CD8-positive, alpha-beta memory T cell (primary cell): ENCODE results near the gene ESRRB. TPM values are rescaled to one million over a fixed set of nuclear protein-coding genes. Genes with fewer than 3 reads are reported as not detected.

Experiments used
- CTCF ChIA-PET: fragments of 350-600 bp; sonication (Branson Sonifier 250); formaldehyde crosslinking; loops from one replicate; lab custom pipeline; 2021; ENCODE audit warnings: antibody characterized with exemption; lab: Charles Lee
- POLR2A ChIA-PET: fragments of 350-600 bp; sonication (Branson Sonifier 250); formaldehyde crosslinking; loops from one replicate; lab custom pipeline; 2021; ENCODE audit warnings: antibody characterized with exemption; lab: Charles Lee
- DNase-seq, 5 donors: peaks; one replicate each; pipeline versions ENCODE4 v3.0.0 to v3.0.0-alpha.2; 2020 to 2022; ENCODE audit warnings: mixed read lengths in 1 of 5
- H3K27ac ChIP-seq: one replicate; pipeline ENCODE4 v1.7.0; 2013; ENCODE audit warnings: low read depth, mild to moderate bottlenecking, low read length, moderate library complexity
- H3K27me3 ChIP-seq: 2 replicates; pipeline ENCODE4 v1.7.0; 2013; ENCODE audit warnings: low read length, mild to moderate bottlenecking; ENCODE audit not compliant: insufficient read depth, poor library complexity, severe bottlenecking
- H3K36me3 ChIP-seq: 2 replicates; pipeline ENCODE4 v1.7.0; 2013; ENCODE audit warnings: mild to moderate bottlenecking, low read length, moderate library complexity; ENCODE audit not compliant: insufficient read depth
- H3K4me1 ChIP-seq: 2 replicates; pipeline ENCODE4 v1.7.0; 2013; ENCODE audit warnings: mild to moderate bottlenecking, low read length, moderate library complexity; ENCODE audit not compliant: insufficient read depth
- H3K4me3 ChIP-seq: 2 replicates; pipeline ENCODE4 v1.7.0; 2013; ENCODE audit warnings: mild to moderate bottlenecking, low read length
- H3K9me3 ChIP-seq: 2 replicates; pipeline ENCODE4 v1.7.0; 2013; ENCODE audit warnings: mild to moderate bottlenecking, low read length
- H3K27ac Mint-ChIP-seq, 8 donors: one replicate each; pipeline ENCODE4 v1.8.0; 2020 to 2021; ENCODE audit warnings: mixed read lengths in 8 of 8, mild to moderate bottlenecking in 6 of 8, inconsistent platforms in 3 of 8, moderate library complexity in 3 of 8
- H3K27me3 Mint-ChIP-seq, 2 donors: one replicate each; pipeline ENCODE4 v1.8.0; 2020 to 2021; ENCODE audit warnings: mixed read lengths in 2 of 2, mild to moderate bottlenecking in 1 of 2, moderate library complexity in 1 of 2
- H3K36me3 Mint-ChIP-seq, 3 donors: one replicate each; pipeline ENCODE4 v1.8.0; 2020 to 2021; ENCODE audit warnings: mixed read lengths in 3 of 3, inconsistent platforms in 1 of 3, mild to moderate bottlenecking in 1 of 3
- H3K4me1 Mint-ChIP-seq, 3 donors: one replicate each; pipeline ENCODE4 v1.8.0; 2020 to 2021; ENCODE audit warnings: mixed read lengths in 3 of 3, inconsistent platforms in 1 of 3, mild to moderate bottlenecking in 1 of 3
- H3K4me3 Mint-ChIP-seq, 7 donors: one replicate each; pipeline ENCODE4 v1.8.0; 2020 to 2021; ENCODE audit warnings: mixed read lengths in 7 of 7, mild to moderate bottlenecking in 6 of 7, moderate library complexity in 4 of 7, inconsistent platforms in 2 of 7
- H3K9me3 Mint-ChIP-seq, 5 donors: one replicate each; pipeline ENCODE4 v1.8.0; 2020 to 2022; ENCODE audit warnings: mixed read lengths in 5 of 5, mild to moderate bottlenecking in 3 of 5, moderate library complexity in 2 of 5, inconsistent platforms in 1 of 5
- polyA plus RNA-seq: library from polyadenylated mRNA; unstranded; fragments of 300-500 nt; fragmentation: Illumina TruSeq; gene quantifications from one replicate; pipeline ENCODE4 v1.2.3, GENCODE V29; 2021
- total RNA-seq, 2 experiments: library from RNA; stranded (reverse); gene quantifications; one replicate each; pipeline ENCODE4 v1.2.3, GENCODE V29; 2021

ESRRB gene
- total and polyA plus RNA-seq, 3 experiments from 2014 or later, result not detected

DNA sequence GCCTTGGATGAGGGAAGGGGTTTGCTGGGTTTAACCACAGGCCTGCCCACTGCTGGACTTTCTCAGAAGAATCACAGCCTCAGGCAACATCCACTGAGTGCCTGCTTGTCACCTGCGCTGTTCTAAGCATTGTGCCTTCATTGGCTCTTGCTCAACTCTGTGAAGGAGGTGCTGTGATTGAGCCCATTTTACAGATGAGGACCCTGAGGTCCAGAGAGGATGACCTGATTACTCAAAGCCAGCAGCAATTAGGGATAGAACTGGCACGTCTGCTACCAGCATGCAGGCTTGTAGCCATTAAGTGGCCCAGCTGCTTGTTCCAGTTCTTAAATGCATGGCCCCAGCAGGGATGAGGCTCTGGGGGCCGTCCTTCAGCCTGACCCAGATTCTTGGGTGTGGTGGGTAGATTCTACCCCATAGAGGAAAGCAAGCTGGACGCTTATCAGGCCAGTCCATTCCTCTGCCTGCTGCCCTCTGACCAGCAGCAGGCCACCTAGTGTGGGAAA is 54.6 kb downstream of the ESRRB start:
- no peaks in the 10 kb centered on the region for H3K9me3 ChIP-seq
- Mint-ChIP-seq H3K27ac (no peak overlapping the region), H3K4me1 (no peaks in the 10 kb centered on the region), H3K36me3 (no peaks in the 10 kb centered on the region), H3K4me3 (no peak overlapping the region), H3K9me3 (peaks cover 0 to 6% (median 0%) of the 10 kb centered on the region in 5 donors), H3K27me3 (peaks cover 12 to 32% of the 10 kb centered on the region in 2 donors)
- H3K27ac ChIP-seq, result no peak overlapping the region
- H3K4me1 ChIP-seq, result no peaks in the 10 kb centered on the region
- no peaks in the 10 kb centered on the region for H3K36me3 ChIP-seq
- CTCF ChIA-PET, result no interaction called here
- DNase-seq, result no peak
- H3K4me3 ChIP-seq, result no peak overlapping the region
- POLR2A ChIA-PET, result no interaction called here
- H3K27me3 ChIP-seq, result no peaks in the 10 kb centered on the region

GRCh38 chr14:76431538-76431937 is 55.6 kb downstream of the ESRRB start:
- Histone ChIP-seq H3K36me3 (no peaks in the 10 kb centered on the region), H3K27me3 (no peaks in the 10 kb centered on the region), H3K9me3 (no peaks in the 10 kb centered on the region), H3K27ac (no peak overlapping the region), H3K4me3 (no peak overlapping the region), H3K4me1 (no peaks in the 10 kb centered on the region)
- no peak for DNase-seq
- H3K4me1 Mint-ChIP-seq, result no peaks in the 10 kb centered on the region
- peaks cover 0 to 2% (median 0%) of the 10 kb centered on the region in 5 donors for H3K9me3 Mint-ChIP-seq
- no peak overlapping the region for H3K4me3 Mint-ChIP-seq
- H3K27me3 Mint-ChIP-seq, result peaks cover 12 to 33% of the 10 kb centered on the region in 2 donors
- CTCF ChIA-PET, result no interaction called here
- no peak overlapping the region for H3K27ac Mint-ChIP-seq
- no peaks in the 10 kb centered on the region for H3K36me3 Mint-ChIP-seq
- POLR2A ChIA-PET, result no interaction called here

DNA sequence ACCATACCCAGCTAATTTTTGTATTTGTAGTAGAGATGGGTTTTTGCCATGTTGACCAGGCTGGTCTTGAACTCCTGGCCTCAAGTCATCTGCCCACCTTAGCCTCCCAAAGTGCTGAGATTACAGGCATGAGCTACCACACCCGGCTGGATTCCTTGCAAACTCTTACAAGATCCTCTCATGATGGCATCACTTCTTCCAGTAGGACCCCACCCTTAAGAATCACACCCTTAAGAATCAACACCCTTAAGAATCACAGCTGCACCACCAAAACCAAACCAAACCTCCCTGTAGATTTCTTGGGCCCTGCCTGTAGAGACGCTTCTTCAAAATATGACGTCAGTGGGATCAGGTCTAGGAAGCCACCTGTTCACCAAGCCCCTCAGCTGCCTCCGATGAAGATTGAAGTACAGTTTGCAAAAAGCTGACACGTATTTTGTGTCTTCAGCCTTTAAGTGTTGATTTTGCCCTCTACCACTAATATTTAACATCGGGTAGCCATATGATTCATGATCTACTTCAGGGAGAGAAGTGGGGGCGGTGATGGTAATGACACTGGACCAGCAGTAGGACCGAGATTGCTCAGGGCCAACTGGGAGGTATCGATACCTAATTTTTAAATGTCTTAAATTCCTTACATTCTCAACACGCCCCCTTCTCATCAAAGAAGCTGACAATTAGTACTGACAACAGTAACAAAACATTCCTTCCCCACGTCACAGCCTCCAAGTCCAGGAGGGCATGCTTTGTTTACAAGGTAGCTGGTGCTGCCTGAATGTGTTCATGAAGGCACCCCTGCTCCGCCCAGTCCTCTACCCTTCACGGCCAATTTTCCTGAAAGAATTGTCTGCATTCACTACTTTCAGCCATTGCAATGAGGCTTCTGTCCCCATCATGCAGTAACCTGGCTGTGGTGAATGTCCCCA is 57.2 kb downstream of the ESRRB start:
- no peak overlapping the region for H3K27ac ChIP-seq
- no peaks in the 10 kb centered on the region for H3K9me3 ChIP-seq
- H3K27me3 Mint-ChIP-seq, result peaks cover 12 to 33% of the 10 kb centered on the region in 2 donors
- no peaks in the 10 kb centered on the region for H3K27me3 ChIP-seq
- H3K9me3 Mint-ChIP-seq, result no peaks in the 10 kb centered on the region
- CTCF ChIA-PET, result no interaction called here
- no peaks in the 10 kb centered on the region for H3K4me1 Mint-ChIP-seq
- H3K27ac Mint-ChIP-seq, result peak overlapping the region in 1 of 8 donors; percentile 11
- H3K4me3 ChIP-seq, result no peak overlapping the region
- POLR2A ChIA-PET, result no interaction called here
- no peaks in the 10 kb centered on the region for H3K36me3 ChIP-seq
- no peak for DNase-seq
- no peaks in the 10 kb centered on the region for H3K36me3 Mint-ChIP-seq
- no peak overlapping the region for H3K4me3 Mint-ChIP-seq
- no peaks in the 10 kb centered on the region for H3K4me1 ChIP-seq

- DNase-seq, result no peak
- ChIA-PET CTCF (no interaction called here), POLR2A (no interaction called here)
- Histone ChIP-seq H3K27me3 (no peaks in the 10 kb centered on the region), H3K4me1 (no peaks in the 10 kb centered on the region), H3K27ac (no peak overlapping the region), H3K4me3 (no peak overlapping the region), H3K9me3 (no peaks in the 10 kb centered on the region), H3K36me3 (no peaks in the 10 kb centered on the region)
- H3K4me1 Mint-ChIP-seq, result no peaks in the 10 kb centered on the region
- H3K27ac Mint-ChIP-seq, result no peak overlapping the region
- no peak overlapping the region for H3K4me3 Mint-ChIP-seq
- no peaks in the 10 kb centered on the region for H3K9me3 Mint-ChIP-seq
- no peaks in the 10 kb centered on the region for H3K36me3 Mint-ChIP-seq
- peaks cover 12 to 31% of the 10 kb centered on the region in 2 donors for H3K27me3 Mint-ChIP-seq
Observed at GRCh38 chr14:76434220-76434619, 58.3 kb downstream of the ESRRB start.

DNA sequence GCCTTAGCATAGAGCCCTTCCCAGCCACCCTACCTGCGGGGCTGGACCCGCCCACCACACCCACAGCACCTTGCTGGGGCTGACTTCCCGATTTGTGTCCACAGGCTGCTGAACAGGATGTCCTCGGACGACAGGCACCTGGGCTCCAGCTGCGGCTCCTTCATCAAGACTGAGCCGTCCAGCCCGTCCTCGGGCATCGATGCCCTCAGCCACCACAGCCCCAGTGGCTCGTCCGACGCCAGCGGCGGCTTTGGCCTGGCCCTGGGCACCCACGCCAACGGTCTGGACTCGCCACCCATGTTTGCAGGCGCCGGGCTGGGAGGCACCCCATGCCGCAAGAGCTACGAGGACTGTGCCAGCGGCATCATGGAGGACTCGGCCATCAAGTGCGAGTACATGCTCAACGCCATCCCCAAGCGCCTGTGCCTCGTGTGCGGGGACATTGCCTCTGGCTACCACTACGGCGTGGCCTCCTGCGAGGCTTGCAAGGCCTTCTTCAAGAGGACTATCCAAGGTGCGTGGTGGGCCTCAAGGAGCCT is 63.4 kb downstream of the ESRRB start:
- H3K36me3 Mint-ChIP-seq, result no peaks in the 10 kb centered on the region
- Histone ChIP-seq H3K36me3 (no peaks in the 10 kb centered on the region), H3K9me3 (no peaks in the 10 kb centered on the region), H3K4me1 (no peaks in the 10 kb centered on the region), H3K27me3 (no peaks in the 10 kb centered on the region), H3K4me3 (no peak overlapping the region), H3K27ac (no peak overlapping the region)
- no peak overlapping the region for H3K27ac Mint-ChIP-seq
- H3K4me1 Mint-ChIP-seq, result no peaks in the 10 kb centered on the region
- H3K27me3 Mint-ChIP-seq, result peaks cover 5 to 10% of the 10 kb centered on the region in 2 donors
- ChIA-PET POLR2A (no interaction called here), CTCF (no interaction called here)
- no peak for DNase-seq
- H3K9me3 Mint-ChIP-seq, result no peaks in the 10 kb centered on the region
- H3K4me3 Mint-ChIP-seq, result no peak overlapping the region

DNA sequence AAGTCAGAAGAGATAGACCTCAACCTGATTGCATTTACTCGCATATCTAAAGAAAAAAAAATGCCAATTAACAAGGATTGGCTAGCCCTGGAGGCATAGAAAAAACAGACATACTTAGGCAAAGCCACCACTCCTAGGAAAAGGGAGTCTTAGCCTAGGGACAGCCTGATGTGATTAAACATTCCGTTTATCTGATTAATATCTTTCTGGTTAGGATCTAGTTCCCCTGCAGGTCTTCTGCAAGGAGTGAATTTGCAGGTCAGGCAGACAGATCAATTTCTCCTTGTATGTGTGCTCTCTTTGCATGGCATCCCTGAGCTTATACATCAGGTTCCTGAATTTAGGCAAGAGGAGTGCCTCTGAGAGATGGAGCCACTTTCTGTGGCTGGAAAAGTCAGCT is 70.5 kb downstream of the ESRRB start:
- POLR2A ChIA-PET, result no interaction called here
- Histone ChIP-seq H3K9me3 (no peaks in the 10 kb centered on the region), H3K27me3 (no peaks in the 10 kb centered on the region), H3K36me3 (no peaks in the 10 kb centered on the region), H3K4me3 (no peak overlapping the region), H3K4me1 (no peaks in the 10 kb centered on the region), H3K27ac (no peak overlapping the region)
- Mint-ChIP-seq H3K9me3 (no peaks in the 10 kb centered on the region), H3K36me3 (no peaks in the 10 kb centered on the region), H3K27me3 (peaks cover 13 to 28% of the 10 kb centered on the region in 2 donors), H3K27ac (no peak overlapping the region), H3K4me3 (peak overlapping the region in 1 of 7 donors; percentile 8), H3K4me1 (no peaks in the 10 kb centered on the region)
- CTCF ChIA-PET, result no interaction called here
- no peak for DNase-seq

DNA sequence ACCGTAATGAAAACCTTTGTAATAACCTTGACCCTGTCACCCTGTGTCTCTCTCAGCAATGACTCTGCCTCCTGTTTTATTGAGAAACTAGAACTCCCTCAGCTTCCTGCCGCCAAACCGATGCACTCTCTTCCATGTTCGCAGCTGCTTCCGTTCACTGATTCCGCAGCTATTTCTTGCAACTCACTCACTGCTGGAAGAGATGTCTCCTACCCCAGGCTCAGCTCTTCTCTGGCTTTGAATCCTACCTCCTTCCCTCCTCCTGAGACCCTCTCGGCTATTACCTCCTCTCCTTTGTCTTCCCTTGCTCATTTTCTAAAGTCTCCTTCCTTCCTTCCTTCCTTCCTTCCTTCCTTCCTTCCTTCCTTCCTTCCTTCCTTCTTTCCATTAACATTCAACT is 71.0 kb downstream of the ESRRB start:
- no peak overlapping the region for H3K27ac ChIP-seq
- H3K27me3 ChIP-seq, result no peaks in the 10 kb centered on the region
- H3K9me3 Mint-ChIP-seq, result no peaks in the 10 kb centered on the region
- peaks cover 13 to 28% of the 10 kb centered on the region in 2 donors for H3K27me3 Mint-ChIP-seq
- H3K36me3 Mint-ChIP-seq, result no peaks in the 10 kb centered on the region
- POLR2A ChIA-PET, result no interaction called here
- H3K4me3 Mint-ChIP-seq, result no peak overlapping the region
- DNase-seq, result no peak
- H3K9me3 ChIP-seq, result no peaks in the 10 kb centered on the region
- H3K36me3 ChIP-seq, result no peaks in the 10 kb centered on the region
- no peaks in the 10 kb centered on the region for H3K4me1 Mint-ChIP-seq
- no peak overlapping the region for H3K4me3 ChIP-seq
- CTCF ChIA-PET, result no interaction called here
- no peaks in the 10 kb centered on the region for H3K4me1 ChIP-seq
- no peak overlapping the region for H3K27ac Mint-ChIP-seq

GRCh38 chr14:76450476-76450875 is 74.5 kb downstream of the ESRRB start:
- H3K27me3 Mint-ChIP-seq, result peaks cover 18 to 40% of the 10 kb centered on the region in 2 donors
- CTCF ChIA-PET, result no interaction called here

More at GRCh38 chr14:76450476-76450875, 74.5 kb downstream of the ESRRB start:
- Histone ChIP-seq H3K27ac (no peak overlapping the region), H3K4me3 (no peak overlapping the region), H3K27me3 (no peaks in the 10 kb centered on the region), H3K4me1 (no peaks in the 10 kb centered on the region), H3K9me3 (no peaks in the 10 kb centered on the region), H3K36me3 (no peaks in the 10 kb centered on the region)
- POLR2A ChIA-PET, result no interaction called here
- H3K9me3 Mint-ChIP-seq, result no peaks in the 10 kb centered on the region
- H3K27ac Mint-ChIP-seq, result no peak overlapping the region
- H3K4me3 Mint-ChIP-seq, result no peak overlapping the region
- no peaks in the 10 kb centered on the region for H3K4me1 Mint-ChIP-seq
- H3K36me3 Mint-ChIP-seq, result peaks cover 0 to 7% (median 1%) of the 10 kb centered on the region in 3 donors
- DNase-seq, result no peak
